MM.1S (cell line): ENCODE results near the gene GOLGA8K.
"Not testable (repeated sequence)": the region's sequence is repeated elsewhere in the genome, so short reads cannot be mapped to it uniquely, and the experiment has no call there.

ENCODE experiments used
- CTCF ChIP-seq: fragments of 300-600 bp; sonication (generic); IDR thresholded peaks from 2 replicates; pipeline ENCODE4 v1.5.1; 2016; ENCODE audit warnings: antibody characterized with exemption, low read length, mixed read lengths
- EZH2 ChIP-seq: fragments of 300-600 bp; sonication (generic); optimal IDR thresholded peaks from 2 replicates; pipeline ENCODE3; 2017; ENCODE audit warnings: low read depth, mild to moderate bottlenecking, antibody characterized with exemption, low read length, mixed read lengths
- EZH2phosphoT487 ChIP-seq: fragments of 300-600 bp; sonication (generic); IDR thresholded peaks from 2 replicates; pipeline ENCODE4 v1.6.1; 2018; ENCODE audit warnings: antibody characterized with exemption, low read length

- not testable (repeated sequence) for TF ChIP-seq CTCF, EZH2, EZH2phosphoT487
These were observed 24.5 kb upstream of the GOLGA8K start for GRCh38 chr15:32427635-32428034.
